H1 (cell line): ENCODE data around the gene COTL1. TPM values are rescaled to one million over a fixed set of nuclear protein-coding genes. Genes with fewer than 3 reads are reported as not detected.

Experiments
- CTCF ChIA-PET: fragments of 300-600 bp; sonication (Branson Sonifier 250); formaldehyde crosslinking; loops from one replicate; lab custom pipeline; 2021; ENCODE audit not compliant: partially characterized antibody; lab: Charles Lee
- POLR2A ChIA-PET: fragments of 300-600 bp; sonication (Branson Sonifier 250); formaldehyde crosslinking; loops from one replicate; lab custom pipeline; 2021; ENCODE audit warnings: inconsistent platforms; ENCODE audit not compliant: partially characterized antibody; lab: Charles Lee
- DNase-seq, 2 experiments: peaks; one replicate each; pipeline versions ENCODE4 v3.0.0 to v3.0.0-alpha.2; 2010 to 2022; ENCODE audit warnings: low spot score in 2 of 2, low read depth in 1 of 2, mixed read lengths in 1 of 2
- FAIRE-seq: peaks from 2 replicates; lab custom pipeline; 2011; peaks lifted over from hg19 to GRCh38; lab: Jason Lieb, UNC
- H2AFZ ChIP-seq: 2 replicates; pipeline ENCODE4 v1.8.1; 2012; ENCODE audit warnings: low read length, inconsistent platforms
- H2AK5ac ChIP-seq: 2 replicates; pipeline ENCODE4 v1.6.1; 2013; ENCODE audit warnings: low read depth, low read length
- H2BK120ac ChIP-seq: replicated peaks from 2 replicates; pipeline ENCODE3; 2013; ENCODE audit warnings: low read depth, low read length, inconsistent platforms
- H2BK12ac ChIP-seq: 2 replicates; pipeline ENCODE4 v1.6.1; 2013; ENCODE audit warnings: low read depth, low read length
- H2BK15ac ChIP-seq: 2 replicates; pipeline ENCODE4 v1.6.1; 2013; ENCODE audit warnings: low read length
- H2BK20ac ChIP-seq: 2 replicates; pipeline ENCODE4 v1.6.1; 2013; ENCODE audit warnings: low read length
- H2BK5ac ChIP-seq: 2 replicates; pipeline ENCODE4 v1.6.1; 2013; ENCODE audit warnings: low read depth, low read length
- H3K14ac ChIP-seq: 2 replicates; pipeline ENCODE4 v1.6.1; 2013; ENCODE audit warnings: inconsistent platforms; ENCODE audit not compliant: insufficient read length
- H3K18ac ChIP-seq: 2 replicates; pipeline ENCODE4 v1.6.1; 2013; ENCODE audit warnings: low read length; ENCODE audit errors: extremely low read depth
- H3K23ac ChIP-seq: 2 replicates; pipeline ENCODE4 v1.6.1; 2013; ENCODE audit warnings: inconsistent platforms; ENCODE audit not compliant: insufficient read length
- H3K23me2 ChIP-seq: 2 replicates; pipeline ENCODE4 v1.6.1; 2013; ENCODE audit warnings: low read depth, low read length
- H3K27ac ChIP-seq: 2 replicates; pipeline ENCODE4 v1.6.1; 2011; ENCODE audit warnings: low read depth, low read length, inconsistent platforms
- H3K27me3 ChIP-seq, 4 experiments: replicated peaks in 1 of 4; 1 replicate in 1 of 4; 2 replicates in 3 of 4; pipeline versions ENCODE4 v1.6.1 to v1.8.1; 2011 to 2013; ENCODE audit warnings: low read length in 3 of 4, mild to moderate bottlenecking in 3 of 4, inconsistent platforms in 2 of 4, mixed read lengths in 2 of 4, moderate library complexity in 1 of 4; ENCODE audit not compliant: control insufficient read depth in 3 of 4, insufficient read depth in 3 of 4; ENCODE audit errors: extremely low read depth in 1 of 4
- H3K36me3 ChIP-seq, 4 experiments: 2 replicates each; pipeline versions ENCODE4 v1.6.1 to v1.8.1; 2011 to 2013; ENCODE audit warnings: mild to moderate bottlenecking in 4 of 4, low read length in 3 of 4, moderate library complexity in 2 of 4, control low read depth in 1 of 4, inconsistent platforms in 1 of 4; ENCODE audit not compliant: insufficient read depth in 4 of 4, control insufficient read depth in 2 of 4
- H3K4ac ChIP-seq: replicated peaks from 2 replicates; pipeline ENCODE3; 2013; ENCODE audit warnings: low read length, low read depth, mixed read lengths, inconsistent platforms; ENCODE audit not compliant: insufficient read length
- H3K4me1 ChIP-seq, 4 experiments: replicated peaks in 1 of 4; 1 replicate in 1 of 4; 2 replicates in 3 of 4; pipeline versions ENCODE4 v1.6.1 to v1.8.1; 2011 to 2013; ENCODE audit warnings: low read length in 3 of 4, inconsistent platforms in 2 of 4, mixed read lengths in 1 of 4; ENCODE audit not compliant: insufficient read depth in 4 of 4, control insufficient read depth in 3 of 4
- H3K4me2 ChIP-seq, 2 experiments: 2 replicates each; pipeline versions ENCODE4 v1.6.1 to v1.8.1; 2011 to 2013; ENCODE audit warnings: low read depth in 2 of 2, low read length in 2 of 2, control low read depth in 1 of 2, inconsistent platforms in 1 of 2, mild to moderate bottlenecking in 1 of 2; ENCODE audit not compliant: insufficient read depth in 1 of 2
- H3K4me3 ChIP-seq, 4 experiments: fragments of 200-600, 300-600 bp in 1 of 4; sonication (generic), shearing (Covaris generic), sonication (Bioruptor Twin) in 1 of 4; 2 replicates each; pipeline versions ENCODE4 v1.5.1 to v1.8.1; 2011 to 2016; ENCODE audit warnings: low read length in 4 of 4, low read depth in 3 of 4, control low read depth in 2 of 4, inconsistent platforms in 2 of 4, mild to moderate bottlenecking in 2 of 4, mixed read lengths in 1 of 4, moderate library complexity in 1 of 4; ENCODE audit not compliant: insufficient read depth in 2 of 4; ENCODE audit errors: extremely low read depth in 1 of 4
- H3K56ac ChIP-seq: replicated peaks from 2 replicates; pipeline ENCODE3; 2013; ENCODE audit warnings: low read depth, mild to moderate bottlenecking, mixed read lengths, low read length, inconsistent platforms; ENCODE audit not compliant: insufficient read length
- H3K79me1 ChIP-seq: 2 replicates; pipeline ENCODE4 v1.6.1; 2013; ENCODE audit warnings: low read depth, low read length, control low read depth
- H3K79me2 ChIP-seq, 2 experiments: 2 replicates each; pipeline versions ENCODE4 v1.6.1 to v1.8.1; 2012 to 2013; ENCODE audit warnings: low read length in 2 of 2, mild to moderate bottlenecking in 2 of 2, inconsistent platforms in 1 of 2; ENCODE audit not compliant: insufficient read depth in 2 of 2, control insufficient read depth in 1 of 2
- H3K9ac ChIP-seq, 4 experiments: replicated peaks in 1 of 4; 1 replicate in 1 of 4; 2 replicates in 3 of 4; pipeline versions ENCODE4 v1.6.1 to v1.8.1; 2011 to 2013; ENCODE audit warnings: low read depth in 3 of 4, low read length in 3 of 4, control low read depth in 2 of 4, mild to moderate bottlenecking in 2 of 4, moderate library complexity in 2 of 4, inconsistent platforms in 1 of 4; ENCODE audit errors: extremely low read depth in 1 of 4
- H3K9me3 ChIP-seq, 2 experiments: 2 replicates each; pipeline versions ENCODE4 v1.6.1 to v1.8.1; 2012 to 2013; ENCODE audit warnings: mild to moderate bottlenecking in 2 of 2, moderate library complexity in 2 of 2, control low read depth in 1 of 2, inconsistent platforms in 1 of 2, low read depth in 1 of 2, low read length in 1 of 2, mixed read lengths in 1 of 2; ENCODE audit not compliant: insufficient read depth in 2 of 2
- H4K20me1 ChIP-seq, 2 experiments: replicated peaks in 1 of 2; 2 replicates each; pipeline versions ENCODE3 to v1.8.1; 2011 to 2013; ENCODE audit warnings: inconsistent platforms in 2 of 2, low read length in 2 of 2, mild to moderate bottlenecking in 1 of 2; ENCODE audit not compliant: insufficient read depth in 2 of 2, control insufficient read depth in 1 of 2
- H4K5ac ChIP-seq: 2 replicates; pipeline ENCODE4 v1.6.1; 2013; ENCODE audit warnings: low read length, low read depth, mixed read lengths, inconsistent platforms; ENCODE audit not compliant: insufficient read length
- H4K8ac ChIP-seq: 2 replicates; pipeline ENCODE4 v1.8.0; 2013; ENCODE audit warnings: mild to moderate bottlenecking, moderate library complexity, low read length, inconsistent platforms; ENCODE audit not compliant: insufficient read depth; ENCODE audit errors: extremely low read depth
- H4K91ac ChIP-seq: replicated peaks from 2 replicates; pipeline ENCODE3; 2013; ENCODE audit warnings: low read length, mixed read lengths, inconsistent platforms; ENCODE audit not compliant: insufficient read length
- EZH2 ChIP-seq: fragments of 200-600 bp; sonication (generic); IDR thresholded peaks from 2 replicates; pipeline ENCODE4 v1.7.1; 2012; ENCODE audit warnings: low read depth, mild to moderate bottlenecking, moderate library complexity, low read length, inconsistent platforms; ENCODE audit not compliant: severe bottlenecking
- HDAC2 ChIP-seq, 2 experiments: fragments of 300-600 bp in 1 of 2; sonication (generic) in 1 of 2; IDR thresholded peaks; 2 replicates each; pipeline ENCODE4 v1.6.1; 2011 to 2012; ENCODE audit warnings: low read depth in 2 of 2, low read length in 2 of 2, mild to moderate bottlenecking in 2 of 2, moderate library complexity in 2 of 2, borderline replicate concordance in 1 of 2, inconsistent platforms in 1 of 2
- HDAC6 ChIP-seq: IDR thresholded peaks from one replicate; pipeline ENCODE4 v1.7.1; 2012; ENCODE audit warnings: low read depth, mild to moderate bottlenecking, inconsistent platforms, low read length, moderate library complexity
- JUN ChIP-seq: IDR thresholded peaks from 2 replicates; pipeline ENCODE4 v1.6.1; 2011; ENCODE audit warnings: low read depth, mild to moderate bottlenecking, improper control_type of control experiment, low read length
- KDM4A ChIP-seq: IDR thresholded peaks from one replicate; pipeline ENCODE4 v1.7.1; 2012; ENCODE audit warnings: low read depth, mild to moderate bottlenecking, moderate library complexity, low read length, inconsistent platforms; ENCODE audit not compliant: severe bottlenecking
- WGBS, 2 experiments: shearing (Covaris generic) in 1 of 2; methylation state at CpG; one replicate each; pipeline versions ENCODE4 v1.1.6 to v1.1.7; 2013 to 2015; ENCODE audit warnings: low lambda C conversion rate in 2 of 2, mixed read lengths in 2 of 2, inconsistent platforms in 1 of 2, low coverage in 1 of 2, missing lambda C conversion rate in 1 of 2; ENCODE audit not compliant: insufficient replicate concordance in 2 of 2, insufficient coverage in 1 of 2, insufficient read length in 1 of 2; ENCODE audit errors: extremely low coverage in 1 of 2, missing lambda C conversion rate in 1 of 2; 5-methylcytosine and 5-hydroxymethylcytosine counted together
- polyA plus RNA-seq, 7 experiments: library from polyadenylated mRNA; depleted of rRNA in 3 of 7; stranded (reverse) in 5 of 7; unstranded in 2 of 7; fragments of >200 nt in 5 of 7; fragments of 200-250 nt in 2 of 7; gene quantifications; 1 replicate in 5 of 7; 2 replicates in 1 of 7; 4 replicates in 1 of 7; pipeline versions ENCODE4 v1.2.1 to v1.2.3, GENCODE V29; 2011 to 2013; ENCODE audit warnings: missing spikeins in 2 of 7, mixed read lengths in 2 of 7
- total RNA-seq: library from RNA; stranded (reverse); fragmentation: NEBNext Ultra II Directional; extraction: Animal tissue kit (Norgen Biotek cat#: 25700); gene quantifications from 2 replicates; pipeline ENCODE4 v1.2.1, GENCODE V29; 2021

COTL1 gene
- total and polyA plus RNA-seq, 2 of the 8 experiments (the other 6 are each of a cell fraction or from before 2014, with no cell fraction given), result 59.2 to 183 TPM

DNA sequence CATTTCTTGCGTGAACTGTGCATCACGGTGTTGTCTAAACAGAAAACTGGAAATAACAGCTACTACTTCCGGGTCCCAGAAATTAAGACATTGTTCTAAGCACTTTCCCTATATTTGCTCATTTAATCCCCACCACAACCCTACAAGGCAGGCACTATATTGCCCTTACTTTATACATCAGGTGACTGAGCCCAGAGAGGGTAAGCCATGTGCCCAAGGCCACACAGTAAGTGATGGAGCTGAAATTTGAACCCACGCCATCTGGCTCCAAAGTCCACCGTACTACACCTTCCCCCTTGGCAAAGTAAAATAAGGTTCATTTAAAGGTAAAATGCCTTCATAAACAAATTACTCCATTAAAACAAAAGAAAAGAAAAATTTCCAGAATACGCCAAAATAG lies 33.2 kb downstream of the COTL1 start:
- Histone ChIP-seq H2BK20ac (no peak overlapping the region), H3K9me3 (no peaks in the 10 kb centered on the region), H3K4me1 (peaks cover 0 to 6% (median 0%) of the 10 kb centered on the region in 4 experiments; a peak in 2 of 7 replicates), H4K91ac (no peak overlapping the region), H3K14ac (no peak overlapping the region), H3K4ac (no peak overlapping the region), H2AK5ac (no peak overlapping the region), H3K23ac (no peak overlapping the region), H3K9ac (no peak overlapping the region), H4K20me1 (peaks cover 0 to 2% of the 10 kb centered on the region in 2 experiments), H2AFZ (no peak overlapping the region), H3K79me2 (peaks cover 0 to 2% of the 10 kb centered on the region in 2 experiments; a peak in 1 of 4 replicates), H3K79me1 (no peaks in the 10 kb centered on the region), H3K36me3 (peaks cover 0 to 8% (median 1%) of the 10 kb centered on the region in 4 experiments; a peak in 4 of 8 replicates), H3K23me2 (no peaks in the 10 kb centered on the region), H3K4me2 (no peak overlapping the region), H3K18ac (no peak overlapping the region), H4K5ac (no peak overlapping the region), H2BK15ac (no peak overlapping the region), H2BK120ac (no peak overlapping the region), H3K56ac (no peak overlapping the region), H3K27me3 (no peaks in the 10 kb centered on the region), H2BK5ac (peak overlapping the region; percentile 39; the same call in 1 of the 2 replicates), H4K8ac (no peak overlapping the region), H3K4me3 (no peak overlapping the region), H3K27ac (no peak overlapping the region), H2BK12ac (no peak overlapping the region)
- FAIRE-seq, result no peak
- POLR2A ChIA-PET, result interaction anchor here (0.7 to 2.0 kb wide), 6 partner anchors 13 to 195 kb away, joined by 3 to 7 read pairs (median 4); partner anchors contain the start of gene COTL1
- no peak for DNase-seq
- CTCF ChIA-PET, result interaction anchor here (0.6 to 5.5 kb wide), 10 partner anchors 10 to 386 kb away, joined by 3 to 29 read pairs (median 4); no protein-coding TSS in a partner anchor
- WGBS, 2 experiments, result 91% methylated on average over 6 of the region's 6 CpGs; no CpG with 5 or more reads in 1 of the 2 experiments
- TF ChIP-seq JUN, result no peak
- TF ChIP-seq HDAC2 (IDR thresholded peaks at IDR 0.05; ENCODE audit: borderline replicate concordance in 1 of 2, low read depth in 2 of 2, low read length in 2 of 2), result no peak
- TF ChIP-seq HDAC6, result no peak
- no peak for TF ChIP-seq KDM4A
- TF ChIP-seq EZH2, result no peak
